GM19455 (cell line): Measurements from ENCODE around the gene SYNGR1.

Experiments
- ATAC-seq: cut with Tn5 transposase; IDR thresholded peaks from one replicate; pipeline ENCODE4 v1.9.1; 2021; ENCODE audit not compliant: unreplicated experiment

SYNGR1 gene

DNA sequence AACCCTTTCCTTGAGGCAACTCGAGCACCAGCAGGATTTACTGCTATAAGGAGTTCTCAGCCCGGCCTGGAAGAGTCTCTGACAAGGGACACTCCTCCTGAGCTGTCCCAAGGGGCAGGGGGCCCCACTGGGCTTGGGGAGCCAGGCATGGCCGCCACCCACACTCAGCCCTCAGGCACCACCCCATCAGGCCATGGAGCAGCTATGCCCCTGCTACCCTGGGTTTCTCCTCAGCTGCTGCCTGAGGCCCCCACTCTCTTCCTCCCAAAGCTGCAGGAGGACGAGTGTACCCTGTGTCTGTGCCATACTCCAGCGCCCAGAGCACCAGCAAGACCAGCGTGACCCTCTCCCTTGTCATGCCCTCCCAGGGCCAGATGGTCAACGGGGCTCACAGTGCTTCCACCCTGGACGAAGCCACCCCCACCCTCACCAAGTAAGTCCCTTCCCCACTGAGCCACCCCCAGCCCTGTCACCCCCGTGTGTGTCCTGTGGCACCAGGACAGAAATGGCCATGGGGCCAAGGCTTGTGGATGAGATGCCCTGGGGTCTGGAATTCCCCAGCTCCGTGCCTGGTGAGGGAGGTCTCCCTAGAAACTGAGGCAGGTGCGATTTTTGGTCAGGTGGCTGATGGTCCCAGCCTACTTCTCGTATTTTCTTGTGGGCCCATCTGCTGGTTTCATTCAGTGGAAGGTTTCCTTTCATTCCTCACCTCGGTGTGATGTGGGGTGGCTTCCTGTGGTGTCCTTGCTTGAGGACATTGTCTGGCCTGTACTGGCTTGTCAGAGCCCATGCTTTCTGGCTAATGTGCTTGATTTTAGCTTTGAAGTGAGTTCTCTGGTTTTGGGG, 78.2 kb downstream of the SYNGR1 start:
- no peak for ATAC-seq

DNA sequence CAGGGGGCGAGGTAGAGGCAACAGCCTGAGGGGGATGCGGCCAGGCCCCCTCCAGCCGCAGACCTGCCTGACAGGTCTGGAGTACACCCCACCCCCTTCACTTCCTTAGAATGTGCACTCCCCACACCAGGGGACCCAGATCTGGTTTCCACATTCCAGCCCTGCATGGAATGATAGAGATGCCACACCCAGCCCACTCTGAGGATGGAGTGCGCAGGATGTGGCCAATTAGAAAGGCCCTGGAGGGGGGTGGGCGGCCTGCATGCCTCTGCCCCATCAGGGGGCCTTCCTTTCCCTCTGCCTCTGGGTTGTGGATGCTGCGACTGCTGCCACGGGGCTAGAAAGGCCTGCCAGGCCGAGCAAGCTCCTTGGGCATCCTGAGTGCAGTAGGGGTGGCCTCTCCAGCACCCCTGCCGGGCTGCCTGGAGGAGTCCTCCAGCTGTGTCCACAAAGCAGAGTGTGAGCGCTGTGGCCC, 78.8 kb downstream of the SYNGR1 start:
- ATAC-seq: no peak

DNA sequence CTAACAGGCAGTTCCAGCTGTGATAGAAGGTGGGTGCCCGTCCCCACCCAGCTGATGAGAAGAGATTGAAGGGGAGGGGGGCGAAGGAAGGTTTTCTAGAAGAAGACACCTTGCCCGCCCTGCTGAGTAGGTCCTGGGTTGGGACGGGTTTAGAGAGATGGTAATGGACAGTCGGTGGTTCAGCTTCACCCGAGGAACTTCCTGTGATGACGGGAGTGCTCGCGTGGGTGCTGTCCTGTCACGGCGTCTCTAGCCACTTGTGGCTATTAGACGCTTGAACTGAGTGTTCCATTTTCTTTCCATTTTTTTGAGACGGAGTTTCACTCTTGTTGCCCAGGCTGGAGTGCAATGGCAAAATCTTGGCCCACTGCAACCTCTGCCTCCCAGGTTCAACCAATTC, 79.4 kb downstream of the SYNGR1 start:
- ATAC-seq: no peak

DNA sequence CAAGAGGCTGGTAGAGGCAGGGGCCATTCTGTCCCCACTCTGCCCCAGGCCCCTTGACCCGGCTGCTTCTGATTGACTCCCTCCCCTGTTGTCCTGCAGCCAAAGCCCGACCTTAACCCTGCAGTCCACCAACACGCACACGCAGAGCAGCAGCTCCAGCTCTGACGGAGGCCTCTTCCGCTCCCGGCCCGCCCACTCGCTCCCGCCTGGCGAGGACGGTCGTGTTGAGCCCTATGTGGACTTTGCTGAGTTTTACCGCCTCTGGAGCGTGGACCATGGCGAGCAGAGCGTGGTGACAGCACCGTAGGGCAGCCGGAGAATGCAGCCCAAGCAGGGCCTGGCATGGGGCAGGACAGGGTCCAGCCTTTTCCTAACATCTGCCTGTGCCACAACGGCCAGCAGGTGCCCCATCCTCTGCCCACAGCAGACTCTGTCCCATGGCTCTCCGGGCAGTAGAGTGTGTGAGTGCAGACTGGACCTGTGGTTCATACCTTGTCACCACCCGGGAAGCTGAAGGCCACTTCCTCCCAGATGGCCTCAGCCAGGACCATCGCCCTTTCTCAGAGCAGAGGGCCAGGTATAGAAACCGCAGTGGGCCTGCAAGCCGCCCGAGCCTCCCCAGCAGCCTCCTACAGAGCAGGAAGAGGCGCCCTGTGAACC, 80.3 kb downstream of the SYNGR1 start:
- no peak for ATAC-seq

DNA sequence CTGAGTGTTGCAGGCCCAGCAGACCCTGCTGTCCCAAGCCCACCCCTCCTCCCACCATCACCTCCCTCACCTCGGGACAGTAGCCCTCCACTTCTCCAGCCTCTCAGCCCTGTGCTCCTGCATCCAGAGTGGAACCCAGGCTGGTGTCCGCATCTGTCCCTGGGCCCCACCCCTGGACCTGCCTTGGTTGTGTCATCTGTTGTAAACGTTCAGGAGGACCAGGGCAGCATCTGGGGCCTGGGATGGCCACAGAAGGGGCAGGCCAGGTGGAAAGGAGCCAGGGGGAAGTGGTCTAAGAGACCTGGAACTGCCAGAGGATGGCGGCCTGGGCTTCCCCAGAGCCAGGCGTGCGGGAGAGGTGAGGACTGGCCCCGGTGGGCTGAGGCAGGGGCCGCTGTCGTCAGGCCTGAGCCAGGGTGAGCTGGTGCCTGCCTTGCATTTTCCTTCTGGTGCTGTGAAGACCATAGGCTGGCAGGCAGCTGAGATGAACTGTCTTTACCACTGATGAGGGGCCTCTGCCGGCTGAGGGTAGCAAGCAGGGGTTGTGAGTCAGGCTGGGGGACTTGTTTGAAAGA, 80.9 kb downstream of the SYNGR1 start:
- ATAC-seq: no peak

DNA sequence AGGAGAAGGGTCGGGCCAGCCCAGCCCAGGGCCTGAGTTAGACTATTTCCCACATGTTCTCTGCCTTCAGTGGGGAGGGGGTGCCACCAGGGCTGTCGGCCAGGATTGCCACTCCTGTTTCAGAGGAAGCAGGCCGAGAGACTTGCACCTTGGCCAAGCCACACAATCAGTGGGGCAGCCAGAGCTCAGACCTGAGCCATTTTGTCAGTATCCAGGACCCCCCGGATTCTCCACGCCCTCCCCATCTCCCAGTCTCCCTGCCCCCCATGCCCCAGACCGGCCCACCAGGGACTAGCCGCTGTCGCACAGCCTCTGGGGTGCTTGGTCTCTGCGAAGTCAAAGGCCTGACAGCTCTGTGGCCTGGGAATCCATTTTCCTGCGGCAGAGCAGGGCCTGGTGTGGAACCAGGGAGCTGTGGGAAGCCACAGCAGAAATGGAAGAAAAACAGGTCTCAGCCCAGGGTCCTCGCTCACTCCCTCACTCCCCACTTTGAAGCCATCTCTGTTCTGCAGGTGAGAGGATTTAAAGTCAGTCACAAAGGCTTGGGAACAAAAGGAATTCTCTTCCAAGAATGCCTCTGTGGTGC, 81.5 kb downstream of the SYNGR1 start:
- ATAC-seq: no peak

DNA sequence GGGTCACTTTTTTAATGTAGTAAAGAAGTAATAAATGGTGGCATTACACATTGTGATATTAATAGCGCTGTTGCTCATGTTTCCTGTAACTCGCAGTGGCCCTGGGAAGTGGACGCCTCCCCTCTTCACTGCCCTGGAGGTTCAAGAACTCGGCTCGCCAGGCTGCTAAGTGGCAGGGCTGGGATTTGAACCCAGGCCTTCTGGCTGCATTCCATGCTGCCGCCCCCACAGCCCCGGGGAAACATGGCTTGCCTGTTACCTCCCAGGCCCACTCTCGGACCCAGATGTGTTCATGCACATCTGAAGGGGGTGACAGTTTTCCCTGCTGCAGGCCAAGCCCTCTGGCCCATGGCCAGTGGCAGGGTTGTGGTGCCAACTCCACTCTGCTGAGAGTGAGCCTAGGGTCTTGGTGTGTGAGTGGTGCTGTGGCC, 82.0 kb downstream of the SYNGR1 start:
- no peak for ATAC-seq

DNA sequence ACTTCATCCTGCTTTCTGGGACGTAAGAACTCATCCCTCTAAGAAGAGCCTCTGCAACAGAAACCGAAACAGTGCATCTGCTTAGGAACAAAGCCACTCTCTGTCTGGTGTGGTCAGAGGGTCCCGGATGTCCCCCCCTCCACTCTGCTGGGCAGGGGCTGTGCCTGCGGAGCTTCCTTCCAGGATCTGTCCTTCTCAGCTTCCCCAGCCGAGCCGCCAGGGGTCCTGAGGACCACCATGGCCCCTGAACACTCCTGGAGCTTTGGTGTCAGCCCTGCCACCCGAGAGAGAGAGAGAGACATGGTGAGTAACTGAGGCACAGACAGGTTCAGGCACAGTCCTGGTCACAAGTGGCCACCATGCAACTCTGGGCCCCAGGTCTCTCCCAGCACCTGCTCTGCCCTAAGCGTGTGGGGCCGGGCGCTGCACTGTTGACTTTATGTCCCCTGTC, 82.6 kb downstream of the SYNGR1 start:
- ATAC-seq: no peak

DNA sequence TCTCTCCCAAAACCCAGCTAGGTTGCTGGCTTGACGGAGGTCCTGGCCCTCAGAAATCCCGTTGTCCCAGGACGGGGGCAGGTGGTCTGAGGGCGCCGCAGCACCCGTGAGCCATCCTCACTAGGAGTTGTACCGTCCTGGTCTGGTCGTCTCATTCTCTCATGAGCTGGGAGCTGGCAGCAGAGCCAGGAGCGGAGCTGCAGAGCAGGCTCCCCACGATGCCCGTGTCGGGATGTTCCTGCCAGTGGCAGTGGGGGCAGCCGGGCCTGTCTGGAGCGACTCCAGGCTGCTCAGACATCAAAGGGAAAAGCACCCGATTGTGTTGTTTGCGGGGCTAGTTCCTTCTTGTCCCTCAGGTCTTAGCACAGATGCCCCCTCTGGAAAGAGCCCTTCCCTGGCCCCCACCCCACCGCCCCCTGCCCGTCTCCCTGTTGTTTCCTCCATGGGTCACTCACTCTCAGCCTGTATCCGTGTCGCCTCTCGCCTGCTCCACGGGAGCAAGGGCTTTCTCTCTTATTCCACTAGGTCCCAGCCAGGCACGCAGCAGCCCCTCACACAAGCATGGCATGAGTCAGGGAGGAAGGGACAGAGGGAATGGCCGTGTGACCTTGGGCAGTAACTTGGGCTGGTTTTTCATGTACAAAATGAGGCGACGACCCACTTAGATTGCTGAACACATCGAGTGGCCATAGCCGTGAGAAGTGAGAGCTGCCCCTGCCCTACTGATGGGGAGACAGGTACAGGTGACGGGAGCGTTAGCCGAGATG, 83.9 kb downstream of the SYNGR1 start:
- no peak for ATAC-seq

DNA sequence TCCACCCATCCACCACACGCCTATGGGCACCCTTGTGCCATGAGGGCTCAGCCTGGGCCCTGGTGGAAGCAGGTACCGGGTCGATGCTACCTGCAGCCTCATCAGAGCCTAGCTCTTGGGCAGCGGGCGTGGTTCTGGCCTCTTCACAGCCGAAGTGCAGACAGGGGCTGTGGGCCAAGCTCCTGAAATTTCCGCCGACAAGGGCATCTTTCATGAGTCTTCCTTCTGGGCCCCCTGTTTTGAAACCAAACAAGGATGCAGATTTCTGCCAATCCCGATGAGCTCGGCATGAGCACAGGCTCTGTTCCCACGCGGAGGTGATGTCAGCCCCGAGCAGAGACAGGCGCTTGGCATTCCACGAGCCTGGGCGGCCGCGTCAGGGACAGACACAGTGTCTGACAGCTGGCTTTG, 84.5 kb downstream of the SYNGR1 start:
- ATAC-seq: no peak

DNA sequence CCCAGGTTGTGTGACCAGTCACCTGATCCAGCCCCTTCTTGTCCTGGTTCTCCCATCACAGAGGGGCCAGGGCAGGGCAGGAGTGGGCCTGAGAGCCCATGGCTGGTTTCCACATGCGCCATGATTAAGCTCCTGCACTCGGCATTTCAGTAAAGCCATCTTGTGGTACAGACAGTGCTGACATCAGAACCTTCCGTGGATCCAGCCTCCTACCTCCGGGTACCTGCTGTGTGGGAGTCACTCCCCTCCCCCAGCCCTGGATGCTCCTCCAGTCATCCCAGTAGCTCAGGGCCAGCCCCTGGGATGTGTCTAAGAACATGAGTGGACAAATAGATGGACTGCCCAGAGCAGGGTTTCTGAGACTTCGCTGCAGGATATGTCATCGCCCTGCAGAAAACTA, 84.9 kb downstream of the SYNGR1 start:
- no peak for ATAC-seq
